HEK293 (cell line): Measurements from ENCODE around the gene TMA16.

Source experiments
- CTCF ChIA-PET: fragments of 350-600 bp; formaldehyde crosslinking; extraction: SDS; loops from one replicate; lab custom pipeline; 2021; ENCODE audit warnings: antibody characterized with exemption; lab: Yijun Ruan, JAX
- POLR2A ChIA-PET: fragments of 300-600 bp; formaldehyde crosslinking; extraction: SDS; loops from one replicate; lab custom pipeline; 2020; ENCODE audit warnings: antibody characterized with exemption, inconsistent platforms; lab: Yijun Ruan, JAX
- H3K27ac ChIP-seq: fragments of 200-500 bp; sonication (Bioruptor generic); 2 replicates; pipeline ENCODE4 v1.5.1; 2014; ENCODE audit warnings: low read depth, low read length, control low read depth, inconsistent platforms; ENCODE audit errors: extremely low read depth
- H3K36me3 ChIP-seq, 2 experiments: fragments of 200-500 bp in 1 of 2; sonication (Bioruptor generic) in 1 of 2; 1 replicate in 1 of 2; 2 replicates in 1 of 2; pipeline ENCODE4 v1.5.1; 2014 to 2017; ENCODE audit warnings: inconsistent platforms in 2 of 2, low read length in 2 of 2; ENCODE audit not compliant: control insufficient read depth in 2 of 2, insufficient read depth in 1 of 2
- H3K4me1 ChIP-seq: fragments of 200-500 bp; sonication (Bioruptor generic); 2 replicates; pipeline ENCODE4 v1.5.1; 2014; ENCODE audit warnings: mild to moderate bottlenecking, low read length, inconsistent platforms; ENCODE audit not compliant: control insufficient read depth, insufficient read depth
- H3K4me3 ChIP-seq: 2 replicates; pipeline ENCODE4 v1.5.1; 2011; ENCODE audit warnings: low read depth, mild to moderate bottlenecking, control low read depth, low read length, moderate library complexity
- H3K9me3 ChIP-seq: fragments of 200-500 bp; sonication (Bioruptor generic); 2 replicates; pipeline ENCODE4 v1.5.1; 2014; ENCODE audit warnings: low read depth, low read length, inconsistent platforms; ENCODE audit not compliant: control insufficient read depth, insufficient read depth
- EGR2 ChIP-seq: fragments of 450-650 bp; formaldehyde crosslinking; IDR thresholded peaks from 2 replicates; pipeline ENCODE4 v1.5.1; 2016; ENCODE audit warnings: low read depth, missing biosample characterization, missing genetic modification characterization
- GFI1B ChIP-seq: fragments of 450-650 bp; formaldehyde crosslinking; IDR thresholded peaks from 2 replicates; pipeline ENCODE4 v1.5.1; 2016; ENCODE audit warnings: missing biosample characterization, missing genetic modification characterization
- GLI2 ChIP-seq: fragments of 450-650 bp; formaldehyde crosslinking; IDR thresholded peaks from 2 replicates; pipeline ENCODE4; 2017; ENCODE audit warnings: missing biosample characterization, missing genetic modification characterization, low read depth, borderline replicate concordance
- KLF9 ChIP-seq: fragments of 450-650 bp; formaldehyde crosslinking; IDR thresholded peaks from 2 replicates; pipeline ENCODE4 v1.5.1; 2016; ENCODE audit warnings: missing biosample characterization, missing genetic modification characterization, low read depth
- MYNN ChIP-seq: fragments of 450-650 bp; formaldehyde crosslinking; IDR thresholded peaks from 2 replicates; pipeline ENCODE4 v1.5.1; 2016; ENCODE audit warnings: missing biosample characterization, missing genetic modification characterization, borderline replicate concordance
- REPIN1 ChIP-seq: fragments of 450-650 bp; formaldehyde crosslinking; IDR thresholded peaks from 2 replicates; pipeline ENCODE4 v1.5.1; 2017; ENCODE audit warnings: missing biosample characterization, missing genetic modification characterization, low read depth
- SP2 ChIP-seq: fragments of 450-650 bp; formaldehyde crosslinking; IDR thresholded peaks from 2 replicates; pipeline ENCODE4 v1.5.1; 2016; ENCODE audit warnings: missing biosample characterization, missing genetic modification characterization
- WT1 ChIP-seq: fragments of 450-650 bp; formaldehyde crosslinking; IDR thresholded peaks from 2 replicates; pipeline ENCODE4 v1.5.1; 2016; ENCODE audit warnings: missing biosample characterization, missing genetic modification characterization
- ZBTB17 ChIP-seq: fragments of 450-650 bp; formaldehyde crosslinking; IDR thresholded peaks from 2 replicates; pipeline ENCODE4 v1.5.1; 2016; ENCODE audit warnings: missing biosample characterization, missing genetic modification characterization
- ZNF112 ChIP-seq: fragments of 450-650 bp; formaldehyde crosslinking; IDR thresholded peaks from 2 replicates; pipeline ENCODE4 v1.5.0; 2017; ENCODE audit warnings: missing biosample characterization, missing genetic modification characterization
- ZNF423 ChIP-seq: fragments of 450-650 bp; formaldehyde crosslinking; IDR thresholded peaks from 2 replicates; pipeline ENCODE4 v1.5.1; 2016; ENCODE audit warnings: missing biosample characterization, missing genetic modification characterization
- ZNF473 ChIP-seq: fragments of 450-650 bp; formaldehyde crosslinking; IDR thresholded peaks from 2 replicates; pipeline ENCODE4 v1.5.1; 2017; ENCODE audit warnings: missing biosample characterization, missing genetic modification characterization
- ZNF571 ChIP-seq: fragments of 450-650 bp; formaldehyde crosslinking; IDR thresholded peaks from 2 replicates; pipeline ENCODE4 v1.5.0; 2017; ENCODE audit warnings: missing biosample characterization, missing genetic modification characterization
- ZNF654 ChIP-seq: fragments of 450-650 bp; formaldehyde crosslinking; IDR thresholded peaks from 2 replicates; pipeline ENCODE4 v1.5.1; 2016; ENCODE audit warnings: low read depth, missing biosample characterization, missing genetic modification characterization
- TF ChIP-seq, protein P1 (sequence below): fragments of 450-650 bp; formaldehyde crosslinking; IDR thresholded peaks from 2 replicates; pipeline ENCODE4 v1.5.1; 2016; ENCODE audit warnings: missing biosample characterization, missing genetic modification characterization, low read depth
- TF ChIP-seq, protein P2 (sequence below): sonication (generic); formaldehyde crosslinking; IDR thresholded peaks from 2 replicates; pipeline ENCODE4 v1.8.1; 2022; ENCODE audit warnings: mild to moderate bottlenecking, moderate library complexity, missing genetic modification reagents
- TF ChIP-seq, protein P3 (sequence below): fragments of 450-650 bp; formaldehyde crosslinking; IDR thresholded peaks from 2 replicates; pipeline ENCODE4 v1.5.1; 2016; ENCODE audit warnings: missing biosample characterization, missing genetic modification characterization
- TF ChIP-seq, protein P4 (sequence below): fragments of 450-650 bp; formaldehyde crosslinking; IDR thresholded peaks from 2 replicates; pipeline ENCODE4 v1.5.1; 2016; ENCODE audit warnings: missing biosample characterization, missing genetic modification characterization

The TMA16 gene

DNA sequence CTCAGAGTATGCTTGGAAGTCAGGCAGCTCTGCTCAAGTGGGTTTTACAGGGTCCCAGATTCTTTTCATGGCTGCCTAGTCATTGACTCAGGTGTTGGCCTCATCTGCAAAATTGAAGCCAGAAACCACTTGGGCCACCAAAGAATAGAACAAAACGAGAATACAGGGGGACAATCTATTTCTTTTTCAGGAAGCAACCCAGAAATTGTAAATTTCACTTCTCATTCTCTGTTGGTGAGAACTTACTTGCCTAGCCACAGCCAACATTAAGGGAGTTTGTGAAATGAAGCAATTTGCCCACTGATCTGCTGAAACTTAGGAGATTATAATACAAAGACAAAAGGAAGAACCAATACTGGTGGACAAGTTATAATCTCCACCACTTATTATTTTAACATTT is 12.3 kb upstream of the TMA16 start:
- POLR2A ChIA-PET = no interaction called here
- CTCF ChIA-PET = interaction anchor here (1.1 kb wide), 1 partner anchor 71 kb away, joined by 3 read pairs; no protein-coding TSS in a partner anchor
- no peak overlapping the region for H3K27ac ChIP-seq
- H3K4me3 ChIP-seq = no peak overlapping the region
- H3K4me1 ChIP-seq = no peaks in the 10 kb centered on the region
- no peaks in the 10 kb centered on the region for H3K9me3 ChIP-seq
- no peak for TF ChIP-seq EGR2 (tag by site-specific recombination)
- TF ChIP-seq ZBTB17 (tag by site-specific recombination) = no peak
- TF ChIP-seq ZNF112 (tag by site-specific recombination) = no peak
- TF ChIP-seq REPIN1 (tag by site-specific recombination) = no peak
- TF ChIP-seq, protein P1, sequence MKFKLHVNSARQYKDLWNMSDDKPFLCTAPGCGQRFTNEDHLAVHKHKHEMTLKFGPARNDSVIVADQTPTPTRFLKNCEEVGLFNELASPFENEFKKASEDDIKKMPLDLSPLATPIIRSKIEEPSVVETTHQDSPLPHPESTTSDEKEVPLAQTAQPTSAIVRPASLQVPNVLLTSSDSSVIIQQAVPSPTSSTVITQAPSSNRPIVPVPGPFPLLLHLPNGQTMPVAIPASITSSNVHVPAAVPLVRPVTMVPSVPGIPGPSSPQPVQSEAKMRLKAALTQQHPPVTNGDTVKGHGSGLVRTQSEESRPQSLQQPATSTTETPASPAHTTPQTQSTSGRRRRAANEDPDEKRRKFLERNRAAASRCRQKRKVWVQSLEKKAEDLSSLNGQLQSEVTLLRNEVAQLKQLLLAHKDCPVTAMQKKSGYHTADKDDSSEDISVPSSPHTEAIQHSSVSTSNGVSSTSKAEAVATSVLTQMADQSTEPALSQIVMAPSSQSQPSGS (tag by site-specific recombination) = no peak
- TF ChIP-seq, protein P2, sequence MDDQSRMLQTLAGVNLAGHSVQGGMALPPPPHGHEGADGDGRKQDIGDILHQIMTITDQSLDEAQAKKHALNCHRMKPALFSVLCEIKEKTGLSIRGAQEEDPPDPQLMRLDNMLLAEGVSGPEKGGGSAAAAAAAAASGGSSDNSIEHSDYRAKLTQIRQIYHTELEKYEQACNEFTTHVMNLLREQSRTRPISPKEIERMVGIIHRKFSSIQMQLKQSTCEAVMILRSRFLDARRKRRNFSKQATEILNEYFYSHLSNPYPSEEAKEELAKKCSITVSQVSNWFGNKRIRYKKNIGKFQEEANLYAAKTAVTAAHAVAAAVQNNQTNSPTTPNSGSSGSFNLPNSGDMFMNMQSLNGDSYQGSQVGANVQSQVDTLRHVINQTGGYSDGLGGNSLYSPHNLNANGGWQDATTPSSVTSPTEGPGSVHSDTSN (CRISPR knock-in tag) = no peak
- no peak for TF ChIP-seq WT1 (tag by site-specific recombination)
- no peak for TF ChIP-seq MYNN (tag by site-specific recombination)
- no peak for TF ChIP-seq SP2 (tag by site-specific recombination)
- TF ChIP-seq ZNF473 (tag by site-specific recombination) = no peak
- TF ChIP-seq GLI2 (tag by site-specific recombination) = no peak
- no peaks in the 10 kb centered on the region for H3K36me3 ChIP-seq

DNA sequence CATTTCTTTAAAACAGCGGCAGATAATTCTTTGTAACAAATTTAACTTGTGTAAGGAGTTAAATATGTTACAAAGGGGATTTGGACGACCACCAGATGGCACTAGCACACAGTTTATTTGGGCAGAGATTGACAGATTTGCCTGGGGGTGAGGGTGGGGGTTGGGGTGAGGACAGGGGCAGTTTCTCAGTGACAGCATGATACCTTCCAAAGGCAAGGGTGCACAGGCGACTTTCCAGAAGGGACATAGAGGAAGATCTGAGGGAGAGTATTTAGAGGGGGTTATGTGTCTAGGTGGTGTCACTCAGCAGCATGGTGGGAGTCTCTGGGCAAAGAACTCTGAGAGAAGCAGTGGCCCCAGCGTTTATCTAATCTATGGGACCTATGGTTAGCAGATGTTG is 9.6 kb upstream of the TMA16 start:
- ChIA-PET CTCF (interaction anchor here (1.0 to 3.4 kb wide), 3 partner anchors 14 to 64 kb away, joined by 4 to 43 read pairs (median 6); no protein-coding TSS in a partner anchor), POLR2A (interaction anchor here (1.4 kb wide), 1 partner anchor 9 kb away, joined by 8 read pairs; the partner anchor contains the start of gene TMA16)
- no peak overlapping the region for H3K27ac ChIP-seq
- no peaks in the 10 kb centered on the region for H3K9me3 ChIP-seq
- TF ChIP-seq ZNF654 (tag by site-specific recombination) (peak; percentile 60), MYNN (tag by site-specific recombination) (no peak), ZNF423 (tag by site-specific recombination) (no peak), KLF9 (tag by site-specific recombination) (no peak), ZNF571 (tag by site-specific recombination) (no peak), GFI1B (tag by site-specific recombination) (0 out of 2 replicates have a peak, but pooled peaks have one; percentile 21), EGR2 (tag by site-specific recombination) (no peak)
- TF ChIP-seq, protein P3, sequence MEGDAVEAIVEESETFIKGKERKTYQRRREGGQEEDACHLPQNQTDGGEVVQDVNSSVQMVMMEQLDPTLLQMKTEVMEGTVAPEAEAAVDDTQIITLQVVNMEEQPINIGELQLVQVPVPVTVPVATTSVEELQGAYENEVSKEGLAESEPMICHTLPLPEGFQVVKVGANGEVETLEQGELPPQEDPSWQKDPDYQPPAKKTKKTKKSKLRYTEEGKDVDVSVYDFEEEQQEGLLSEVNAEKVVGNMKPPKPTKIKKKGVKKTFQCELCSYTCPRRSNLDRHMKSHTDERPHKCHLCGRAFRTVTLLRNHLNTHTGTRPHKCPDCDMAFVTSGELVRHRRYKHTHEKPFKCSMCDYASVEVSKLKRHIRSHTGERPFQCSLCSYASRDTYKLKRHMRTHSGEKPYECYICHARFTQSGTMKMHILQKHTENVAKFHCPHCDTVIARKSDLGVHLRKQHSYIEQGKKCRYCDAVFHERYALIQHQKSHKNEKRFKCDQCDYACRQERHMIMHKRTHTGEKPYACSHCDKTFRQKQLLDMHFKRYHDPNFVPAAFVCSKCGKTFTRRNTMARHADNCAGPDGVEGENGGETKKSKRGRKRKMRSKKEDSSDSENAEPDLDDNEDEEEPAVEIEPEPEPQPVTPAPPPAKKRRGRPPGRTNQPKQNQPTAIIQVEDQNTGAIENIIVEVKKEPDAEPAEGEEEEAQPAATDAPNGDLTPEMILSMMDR (tag by site-specific recombination) = peak; percentile 24; the same call in 1 of the 2 replicates
- TF ChIP-seq, protein P4, sequence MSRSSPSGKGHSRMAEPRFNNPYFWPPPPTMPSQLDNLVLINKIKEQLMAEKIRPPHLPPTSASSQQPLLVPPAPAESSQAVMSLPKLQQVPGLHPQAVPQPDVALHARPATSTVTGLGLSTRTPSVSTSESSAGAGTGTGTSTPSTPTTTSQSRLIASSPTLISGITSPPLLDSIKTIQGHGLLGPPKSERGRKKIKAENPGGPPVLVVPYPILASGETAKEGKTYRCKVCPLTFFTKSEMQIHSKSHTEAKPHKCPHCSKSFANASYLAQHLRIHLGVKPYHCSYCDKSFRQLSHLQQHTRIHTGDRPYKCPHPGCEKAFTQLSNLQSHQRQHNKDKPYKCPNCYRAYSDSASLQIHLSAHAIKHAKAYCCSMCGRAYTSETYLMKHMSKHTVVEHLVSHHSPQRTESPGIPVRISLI (tag by site-specific recombination) = no peak
- H3K36me3 ChIP-seq = no peaks in the 10 kb centered on the region
- no peaks in the 10 kb centered on the region for H3K4me1 ChIP-seq
- H3K4me3 ChIP-seq = no peak overlapping the region
